WTC11 (cell line): ENCODE data around the gene GFRA1. TPM values are rescaled to one million over a fixed set of nuclear protein-coding genes. Genes with fewer than 3 reads are reported as not detected.

Experiments
- ATAC-seq: fragments of 200-7000 bp; cut with Tn5 transposase; 2 replicates; pipeline ENCODE4 v1.10.0; 2021; ENCODE audit warnings: mild to moderate bottlenecking, moderate library complexity
- CTCF ChIA-PET: fragments of 300-600 bp; sonication (Branson Sonifier 250); formaldehyde crosslinking; loops from one replicate; lab custom pipeline; 2021; ENCODE audit warnings: antibody characterized with exemption; lab: Charles Lee
- POLR2A ChIA-PET: fragments of 350-600 bp; sonication (Branson Sonifier 250); formaldehyde crosslinking; loops from one replicate; lab custom pipeline; 2021; ENCODE audit warnings: antibody characterized with exemption; lab: Charles Lee
- DNase-seq: peaks from one replicate; pipeline ENCODE4 v3.0.0; 2021; ENCODE audit warnings: low spot score
- H3K27ac Mint-ChIP-seq: 2 replicates; pipeline ENCODE4 v1.8.0; 2021; ENCODE audit warnings: mixed read lengths
- H3K27me3 Mint-ChIP-seq: 2 replicates; pipeline ENCODE4 v1.8.0; 2021; ENCODE audit warnings: low read depth, mild to moderate bottlenecking, moderate library complexity, mixed read lengths
- H3K36me3 Mint-ChIP-seq: 2 replicates; pipeline ENCODE4 v1.8.0; 2021; ENCODE audit warnings: mixed read lengths
- H3K4me1 Mint-ChIP-seq: 2 replicates; pipeline ENCODE4 v1.8.0; 2022; ENCODE audit warnings: mixed read lengths
- H3K4me3 Mint-ChIP-seq: 2 replicates; pipeline ENCODE4 v1.8.0; 2021; ENCODE audit warnings: mild to moderate bottlenecking, moderate library complexity, mixed read lengths
- H3K9me3 Mint-ChIP-seq: 2 replicates; pipeline ENCODE4 v1.8.0; 2021; ENCODE audit warnings: mixed read lengths
- AR ChIP-seq: fragments of 250-450 bp; sonication (Bioruptor Pico); IDR thresholded peaks from 2 replicates; pipeline ENCODE4 v1.9.0; 2021; ENCODE audit warnings: mild to moderate bottlenecking
- ATF1 ChIP-seq: sonication (generic); formaldehyde crosslinking; IDR thresholded peaks from 2 replicates; pipeline ENCODE4 v1.8.1; 2023; ENCODE audit warnings: mild to moderate bottlenecking, moderate library complexity, missing genetic modification reagents
- ESRRA ChIP-seq: sonication (generic); formaldehyde crosslinking; IDR thresholded peaks from 2 replicates; pipeline ENCODE4 v1.8.1; 2022; ENCODE audit warnings: mild to moderate bottlenecking, missing genetic modification reagents, borderline replicate concordance
- FOXP4 ChIP-seq: sonication (generic); formaldehyde crosslinking; IDR thresholded peaks from 2 replicates; pipeline ENCODE4 v1.8.0; 2022; ENCODE audit warnings: mild to moderate bottlenecking, missing genetic modification reagents
- GRHL2 ChIP-seq: fragments of 250-450 bp; sonication (Bioruptor Pico); IDR thresholded peaks from 2 replicates; pipeline ENCODE4 v1.8.0; 2022; ENCODE audit warnings: mild to moderate bottlenecking, moderate library complexity; ENCODE audit not compliant: insufficient replicate concordance, severe bottlenecking
- HMGA2 ChIP-seq: fragments of 250-450 bp; sonication (Bioruptor Pico); IDR thresholded peaks from 2 replicates; pipeline ENCODE4 v1.4.0; 2021; ENCODE audit warnings: mild to moderate bottlenecking, moderate library complexity
- JUN ChIP-seq: sonication (generic); formaldehyde crosslinking; IDR thresholded peaks from 2 replicates; pipeline ENCODE4 v1.8.0; 2023; ENCODE audit warnings: mild to moderate bottlenecking, missing genetic modification reagents
- KAT7 ChIP-seq: sonication (generic); formaldehyde crosslinking; IDR thresholded peaks from 2 replicates; pipeline ENCODE4 v1.8.1; 2023; ENCODE audit warnings: missing genetic modification reagents, mild to moderate bottlenecking, borderline replicate concordance
- MXD4 ChIP-seq: fragments of 250-450 bp; sonication (Bioruptor Pico); IDR thresholded peaks from 2 replicates; pipeline ENCODE4 v1.8.0; 2021; ENCODE audit warnings: mild to moderate bottlenecking, moderate library complexity, borderline replicate concordance
- NFYB ChIP-seq: sonication (generic); formaldehyde crosslinking; conservative IDR thresholded peaks from 2 replicates; pipeline ENCODE4 v1.8.0; 2022; ENCODE audit warnings: low read depth, missing genetic modification reagents
- NR2C2 ChIP-seq: sonication (generic); formaldehyde crosslinking; IDR thresholded peaks from 2 replicates; pipeline ENCODE4 v1.8.0; 2022; ENCODE audit warnings: mild to moderate bottlenecking, missing genetic modification reagents
- SMAD4 ChIP-seq: sonication (generic); formaldehyde crosslinking; IDR thresholded peaks from 2 replicates; pipeline ENCODE4 v1.8.0; 2022; ENCODE audit warnings: mild to moderate bottlenecking, missing genetic modification reagents
- SP1 ChIP-seq: sonication (generic); formaldehyde crosslinking; conservative IDR thresholded peaks from 2 replicates; pipeline ENCODE4 v1.8.1; 2022; ENCODE audit warnings: missing genetic modification reagents
- TP53 ChIP-seq: sonication (generic); formaldehyde crosslinking; IDR thresholded peaks from 2 replicates; pipeline ENCODE4 v1.8.1; 2023; ENCODE audit warnings: mild to moderate bottlenecking, missing genetic modification reagents
- ZNF396 ChIP-seq: fragments of 250-450 bp; sonication (Bioruptor Pico); IDR thresholded peaks from 2 replicates; pipeline ENCODE4 v1.8.0; 2021; ENCODE audit warnings: mild to moderate bottlenecking, moderate library complexity, borderline replicate concordance
- ZNF512 ChIP-seq: sonication (generic); formaldehyde crosslinking; IDR thresholded peaks from 2 replicates; pipeline ENCODE4 v1.8.1; 2022; ENCODE audit warnings: missing genetic modification reagents, borderline replicate concordance
- ZNF532 ChIP-seq: fragments of 250-450 bp; sonication (Bioruptor Pico); IDR thresholded peaks from 2 replicates; pipeline ENCODE4 v1.9.0; 2021; ENCODE audit warnings: mild to moderate bottlenecking, borderline replicate concordance
- ZSCAN18 ChIP-seq: fragments of 250-450 bp; sonication (Bioruptor Pico); IDR thresholded peaks from 2 replicates; pipeline ENCODE4 v2.1.2; 2022; ENCODE audit warnings: mild to moderate bottlenecking, moderate library complexity
- total RNA-seq: library from RNA; stranded (reverse); gene quantifications from 3 replicates; pipeline ENCODE4 v1.2.3, GENCODE V29; 2021

GFRA1 gene
- total RNA-seq, 1 experiment from 2014 or later = 4.4 TPM

- TF ChIP-seq ZNF512 (no peak), ATF1 (CRISPR knock-in tag) (no peak), AR (CRISPR knock-in tag) (no peak), SMAD4 (CRISPR knock-in tag) (no peak), FOXP4 (CRISPR knock-in tag) (no peak)
These were observed 82.1 kb downstream of the GFRA1 start (continued) for GRCh38 chr10:116190883-116191282.

GRCh38 chr10:116186273-116186672, 86.7 kb downstream of the GFRA1 start:
- H3K4me3 Mint-ChIP-seq = no peak overlapping the region
- no peaks in the 10 kb centered on the region for H3K9me3 Mint-ChIP-seq
- POLR2A ChIA-PET = no interaction called here
- DNase-seq = no peak
- TF ChIP-seq NFYB (CRISPR knock-in tag) (no peak), GRHL2 (CRISPR knock-in tag) (no peak), NR2C2 (CRISPR knock-in tag) (no peak), ZNF396 (no peak), ESRRA (CRISPR knock-in tag) (no peak), SP1 (CRISPR knock-in tag) (no peak), KAT7 (no peak), HMGA2 (CRISPR knock-in tag) (no peak), JUN (CRISPR knock-in tag) (no peak), ZNF532 (CRISPR knock-in tag) (no peak), MXD4 (no peak), ZSCAN18 (CRISPR knock-in tag) (no peak), TP53 (CRISPR knock-in tag) (no peak), AR (CRISPR knock-in tag) (no peak)
- no peak overlapping the region for H3K27ac Mint-ChIP-seq
- H3K36me3 Mint-ChIP-seq = no peaks in the 10 kb centered on the region
- CTCF ChIA-PET = no interaction called here
- H3K27me3 Mint-ChIP-seq = no peaks in the 10 kb centered on the region
- H3K4me1 Mint-ChIP-seq = peaks cover 7% of the 10 kb centered on the region
- ATAC-seq = no peak
